GM18907 (cell line): Measurements from ENCODE around the gene CTAGE8.
"Not testable (repeated sequence)": the region's sequence is repeated elsewhere in the genome, so short reads cannot be mapped to it uniquely, and the experiment has no call there.

Experiments
- ATAC-seq: cut with Tn5 transposase; IDR thresholded peaks from one replicate; pipeline ENCODE4 v1.9.1; 2021; ENCODE audit warnings: mild to moderate bottlenecking, moderate library complexity; ENCODE audit not compliant: unreplicated experiment

Gene CTAGE8

GRCh38 chr7:144256112-144256511 lies 13.0 kb downstream of the CTAGE8 start:
- ATAC-seq, result no peak

- no peak for ATAC-seq
These were observed 13.6 kb downstream of the CTAGE8 start for GRCh38 chr7:144255471-144255897.

- ATAC-seq, result not testable (repeated sequence)
These were observed 16.8 kb downstream of the CTAGE8 start for GRCh38 chr7:144252307-144252706.

GRCh38 chr7:144247674-144248330 lies 21.3 kb downstream of the CTAGE8 start:
- not testable (repeated sequence) for ATAC-seq

GRCh38 chr7:144246967-144247366 lies 22.1 kb downstream of the CTAGE8 start:
- ATAC-seq, result not testable (repeated sequence)

GRCh38 chr7:144245372-144245771 lies 23.7 kb downstream of the CTAGE8 start:
- ATAC-seq, result not testable (repeated sequence)

- not testable (repeated sequence) for ATAC-seq
These were observed 29.7 kb downstream of the CTAGE8 start, which contains the start of gene OR2A42 for GRCh38 chr7:144239365-144239764. TSS of gene OR2A42 (minus strand) at chr7:144239605. CDS start at chr7:144232843, 6,762 bp downstream.

- ATAC-seq, result not testable (repeated sequence)
These were observed 30.5 kb downstream of the CTAGE8 start for GRCh38 chr7:144238530-144239082.

GRCh38 chr7:144233039-144233438 lies 36.0 kb downstream of the CTAGE8 start:
- ATAC-seq, result not testable (repeated sequence)

- ATAC-seq, result not testable (repeated sequence)
These were observed 38.1 kb downstream of the CTAGE8 start for GRCh38 chr7:144231027-144231426.

- not testable (repeated sequence) for ATAC-seq
These were observed 40.3 kb downstream of the CTAGE8 start for GRCh38 chr7:144228810-144229209.

GRCh38 chr7:144226866-144227265 lies 42.2 kb downstream of the CTAGE8 start:
- not testable (repeated sequence) for ATAC-seq

- ATAC-seq, result not testable (repeated sequence)
These were observed 45.4 kb downstream of the CTAGE8 start for GRCh38 chr7:144223675-144224074.

GRCh38 chr7:144220531-144220930 lies 48.6 kb downstream of the CTAGE8 start:
- ATAC-seq, result not testable (repeated sequence)

- peak; percentile 58 for ATAC-seq
These were observed 49.9 kb downstream of the CTAGE8 start for GRCh38 chr7:144219149-144219548.

GRCh38 chr7:144218581-144218980 lies 50.5 kb downstream of the CTAGE8 start:
- ATAC-seq, result not testable (repeated sequence)

GRCh38 chr7:144217200-144217599 lies 51.9 kb downstream of the CTAGE8 start:
- ATAC-seq, result not testable (repeated sequence)
